NCI-H2196 (cell line): ENCODE measurements around the gene LRGUK.
"Not testable (repeated sequence)": the region's sequence is repeated elsewhere in the genome, so short reads cannot be mapped to it uniquely, and the experiment has no call there.

Source experiments
- DNase-seq: peaks from one replicate; lab custom pipeline; 2025; ENCODE audit not compliant: unreplicated experiment; lab: John Stamatoyannopoulos, UW

Gene LRGUK

GRCh38 chr7:134231296-134231695 lies 104.2 kb downstream of the LRGUK start:
- DNase-seq, result not testable (repeated sequence)

DNA sequence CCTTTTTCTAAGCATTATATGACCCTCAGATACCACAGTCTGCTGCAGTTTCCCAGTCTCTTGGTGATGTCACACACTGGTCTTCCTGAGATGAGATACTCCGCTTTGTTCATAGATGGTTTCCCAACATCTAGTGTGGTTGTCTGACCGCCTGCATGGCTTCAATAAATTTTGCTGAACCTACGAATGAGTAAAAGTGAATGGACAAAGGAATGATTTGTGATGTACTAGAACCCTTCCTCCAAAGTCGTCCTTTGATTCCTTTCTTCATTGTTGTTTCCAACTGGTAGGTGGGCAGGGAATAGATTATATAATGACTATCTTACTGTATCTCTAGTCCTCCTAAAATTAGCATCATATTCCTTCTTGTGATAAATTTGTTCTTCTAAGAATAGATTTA lies 107.1 kb downstream of the LRGUK start:
- no peak for DNase-seq

DNA sequence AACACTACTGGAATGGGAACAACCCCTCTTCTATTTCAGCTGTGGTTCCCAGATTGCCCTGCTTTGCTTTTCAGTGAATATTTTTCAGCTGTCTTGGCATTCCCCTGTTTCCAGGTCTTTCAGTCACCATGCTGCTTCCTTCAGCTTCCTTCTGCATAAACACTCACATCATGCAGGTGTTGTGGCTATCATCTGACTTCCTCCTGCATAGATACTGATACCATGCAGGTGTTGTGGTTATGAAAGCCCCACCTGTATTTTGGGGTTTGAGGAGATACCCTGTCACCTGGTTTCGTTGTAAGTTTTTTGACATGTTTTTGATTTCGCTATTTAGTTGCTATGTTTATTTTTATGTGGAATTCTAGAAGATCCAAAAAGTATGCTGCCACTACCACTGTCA lies 118.1 kb downstream of the LRGUK start:
- DNase-seq, result no peak

- DNase-seq, result no peak
Measured at GRCh38 chr7:134246347-134246746, 119.2 kb downstream of the LRGUK start.

DNA sequence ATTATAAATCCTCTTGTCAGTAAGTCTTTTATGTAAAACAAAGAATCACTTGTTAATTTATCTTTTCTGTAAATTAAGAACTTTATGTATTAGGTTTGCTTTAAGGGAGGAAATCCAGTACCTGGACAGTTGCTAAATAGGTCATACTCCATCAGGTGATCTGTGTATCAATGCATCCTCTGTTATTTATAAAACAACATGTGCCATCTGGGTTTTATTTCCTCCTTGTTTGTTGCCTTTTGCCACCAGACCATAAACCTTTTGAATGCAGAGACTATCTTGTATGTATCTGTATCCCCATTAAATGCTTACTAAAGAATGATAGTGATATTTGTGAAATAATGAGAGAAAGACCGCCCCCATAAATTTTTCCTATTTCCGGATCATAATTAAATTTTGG lies 119.6 kb downstream of the LRGUK start:
- DNase-seq, result no peak

DNA sequence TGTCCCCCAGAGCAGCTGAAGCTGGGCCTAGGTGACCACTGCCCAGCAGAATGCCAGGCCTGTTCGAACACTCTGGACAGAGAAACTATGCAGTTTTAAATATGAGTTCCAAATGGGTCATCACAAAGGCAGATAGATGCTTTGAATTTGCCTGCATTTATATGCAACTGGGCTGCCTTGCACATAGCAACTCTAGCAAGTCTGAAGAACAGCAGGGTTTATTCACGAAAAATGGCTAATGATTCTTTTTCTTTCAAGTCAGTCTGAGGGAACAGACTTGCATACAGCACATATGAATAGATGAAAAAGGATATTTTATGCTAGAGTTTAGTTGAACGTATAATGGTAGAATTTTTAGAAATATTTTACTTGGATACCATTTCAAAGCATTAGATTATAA lies 121.1 kb downstream of the LRGUK start:
- no peak for DNase-seq

- DNase-seq, result no peak
Measured at GRCh38 chr7:134254311-134254710, 127.2 kb downstream of the LRGUK start.

DNA sequence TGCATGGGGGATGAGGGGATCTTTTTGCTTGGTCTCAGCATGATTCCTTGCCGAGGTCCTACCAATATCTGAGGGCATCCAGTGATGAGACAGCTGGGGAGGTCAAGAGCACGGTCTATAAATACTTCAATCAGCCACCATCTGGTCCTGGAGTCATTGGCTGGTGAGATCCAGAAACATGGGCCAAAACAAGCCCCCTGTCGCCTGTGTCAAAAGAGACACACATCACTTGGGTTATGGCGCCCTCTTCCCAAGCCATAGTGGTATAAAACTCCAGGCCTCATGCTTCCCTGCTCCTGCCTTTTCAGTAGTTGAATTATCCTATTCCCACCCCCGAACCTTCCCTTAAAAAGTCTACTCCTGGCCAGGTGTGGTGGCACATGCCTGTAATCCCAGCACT lies 128.7 kb downstream of the LRGUK start:
- DNase-seq, result no peak

DNA sequence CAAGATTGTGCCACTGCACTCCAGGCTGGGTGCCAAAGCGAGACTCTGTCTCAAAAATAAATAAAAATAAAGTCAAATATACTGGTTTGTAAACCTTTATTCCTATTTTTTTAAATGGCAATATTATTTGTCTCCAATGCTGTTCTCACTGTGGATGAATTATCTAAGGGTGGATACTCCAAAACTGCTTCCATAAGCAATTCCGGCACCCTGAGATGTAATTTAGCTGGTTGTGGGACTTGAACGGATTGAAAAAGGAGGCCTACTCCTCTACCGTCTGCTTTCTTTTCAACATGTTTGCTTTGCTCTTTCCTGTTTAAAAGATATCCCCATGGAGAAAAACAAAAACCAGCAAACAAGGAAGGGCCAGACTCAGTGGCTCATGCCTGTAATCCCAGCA lies 135.2 kb downstream of the LRGUK start:
- no peak for DNase-seq

GRCh38 chr7:134276951-134277350 lies 149.8 kb downstream of the LRGUK start:
- no peak for DNase-seq

- no peak for DNase-seq
Measured at GRCh38 chr7:134278502-134279153, 151.5 kb downstream of the LRGUK start.

GRCh38 chr7:134279336-134279735 lies 152.2 kb downstream of the LRGUK start:
- DNase-seq, result no peak

DNA sequence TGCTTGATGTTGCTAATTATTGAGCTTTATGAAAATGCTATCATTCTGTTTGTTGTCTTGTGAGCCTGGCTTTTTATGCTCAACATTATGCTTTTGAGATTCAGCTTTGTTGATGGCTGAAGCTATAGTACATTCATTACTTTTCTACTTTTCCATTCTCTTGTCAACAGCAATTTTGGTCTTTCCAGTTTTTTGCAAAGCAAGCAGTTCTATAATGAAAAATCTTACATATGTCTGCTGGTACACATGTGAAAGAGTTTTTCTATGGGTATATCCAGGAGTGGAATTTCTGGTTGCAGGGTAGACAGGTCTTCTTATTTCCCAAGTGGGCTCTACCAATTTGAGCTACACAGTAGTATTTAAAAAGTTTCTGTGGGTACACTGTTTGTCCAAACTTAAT lies 152.8 kb downstream of the LRGUK start:
- no peak for DNase-seq

- no peak for DNase-seq
Measured at GRCh38 chr7:134280508-134280907, 153.4 kb downstream of the LRGUK start.

DNA sequence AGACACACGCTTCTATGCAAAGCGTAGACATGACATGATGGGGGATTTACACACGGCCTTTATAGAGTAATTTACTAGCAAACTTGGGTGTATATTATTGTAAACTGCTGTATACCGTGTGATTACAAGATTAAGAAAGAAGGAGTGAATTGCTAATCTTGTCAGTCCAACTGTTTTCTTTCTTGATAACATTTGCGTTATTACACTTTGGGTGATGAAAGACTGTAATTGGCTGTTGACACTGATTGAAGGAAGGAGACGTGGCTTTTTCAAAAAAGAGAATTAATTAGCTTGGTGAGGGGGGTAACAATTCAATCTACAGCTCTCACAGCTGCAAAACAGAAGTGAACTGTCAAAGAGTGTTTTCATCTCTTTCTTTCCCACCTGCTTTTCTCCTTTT lies 156.9 kb downstream of the LRGUK start:
- DNase-seq, result no peak

- no peak for DNase-seq
Measured at GRCh38 chr7:134284952-134285351, 157.8 kb downstream of the LRGUK start.

GRCh38 chr7:134287916-134288659 lies 160.9 kb downstream of the LRGUK start:
- no peak for DNase-seq

DNA sequence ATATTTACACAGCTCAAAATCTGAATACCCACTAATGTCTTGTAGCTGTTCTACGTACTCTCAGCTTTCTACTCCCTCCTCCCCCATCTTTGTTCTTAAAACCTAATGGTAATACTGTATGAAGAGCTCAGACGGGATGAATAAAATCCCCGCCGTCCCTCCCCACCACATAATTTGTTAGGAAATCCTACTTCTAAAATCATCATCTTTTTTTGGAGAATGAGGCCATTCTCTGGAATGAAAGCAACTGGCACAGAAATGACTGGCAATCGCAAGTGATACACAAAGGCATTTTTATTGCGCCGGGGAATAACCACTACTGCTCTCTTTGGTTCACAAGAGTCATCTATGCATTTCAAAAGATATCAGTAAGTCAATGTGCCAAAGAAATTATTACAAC lies 162.3 kb downstream of the LRGUK start:
- DNase-seq, result no peak

DNA sequence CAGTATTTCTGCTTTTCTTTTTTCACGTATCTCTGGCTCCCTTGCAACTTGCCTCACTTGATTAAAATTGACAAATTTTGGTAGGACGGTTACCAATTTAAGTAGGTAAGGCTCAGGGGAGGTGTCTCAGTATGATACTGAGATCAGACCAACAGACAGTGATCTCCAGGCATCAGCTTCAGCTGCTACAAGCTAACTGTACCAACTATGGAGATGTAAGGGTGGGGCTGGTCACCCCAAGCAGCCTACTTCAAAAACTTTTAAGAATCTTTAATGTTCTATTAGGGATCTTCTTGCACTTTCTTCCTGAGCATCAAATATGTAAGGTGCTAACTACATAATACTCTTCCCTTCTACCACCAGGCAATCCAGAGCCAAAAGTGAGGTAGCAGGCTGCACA lies 162.7 kb downstream of the LRGUK start:
- no peak for DNase-seq

GRCh38 chr7:134290286-134290685 lies 163.1 kb downstream of the LRGUK start:
- DNase-seq, result no peak

DNA sequence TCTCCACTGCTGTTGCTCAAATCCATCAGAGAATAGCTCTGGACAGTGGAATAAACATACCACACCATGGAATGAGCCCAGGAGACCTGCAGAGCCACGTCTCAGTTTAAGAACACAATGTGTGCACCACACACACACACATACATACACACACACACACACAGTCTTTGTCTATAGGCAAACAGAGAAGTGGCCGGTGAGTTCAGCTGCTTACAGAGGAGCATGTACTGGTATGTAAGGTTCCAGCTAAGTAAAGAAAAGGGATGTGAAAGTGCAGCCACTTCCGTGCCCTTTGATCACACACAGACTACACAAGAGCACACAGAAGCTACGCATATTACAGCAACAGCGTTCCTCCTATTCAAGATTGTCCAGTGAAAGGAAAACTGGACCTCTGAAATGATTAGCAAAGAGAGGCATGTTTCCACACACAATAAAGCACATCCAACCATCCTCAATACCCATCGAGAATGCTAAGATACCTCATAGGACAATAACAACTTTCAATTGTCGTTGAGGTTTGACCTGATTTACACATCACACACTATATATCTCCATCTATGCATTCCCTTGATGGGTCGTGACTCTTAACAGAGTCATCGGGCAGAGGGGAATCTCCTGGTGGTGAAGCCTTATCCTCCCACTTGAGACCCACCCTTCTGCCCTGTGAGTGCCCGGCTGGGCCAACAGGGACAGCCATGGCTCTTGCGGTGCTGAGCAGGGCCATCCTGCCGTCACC lies 166.0 kb downstream of the LRGUK start:
- DNase-seq, result no peak

GRCh38 chr7:134295982-134296381 lies 168.8 kb downstream of the LRGUK start:
- not testable (repeated sequence) for DNase-seq
